ENCODE data around the gene ELK3. TPM values are rescaled to one million over a fixed set of nuclear protein-coding genes. Genes with fewer than 3 reads are reported as not detected.

ELK3 gene
- total and polyA plus RNA-seq, 4 experiments from 2014 or later: 20.8 to 56.5 (median 56.4) TPM

DNA sequence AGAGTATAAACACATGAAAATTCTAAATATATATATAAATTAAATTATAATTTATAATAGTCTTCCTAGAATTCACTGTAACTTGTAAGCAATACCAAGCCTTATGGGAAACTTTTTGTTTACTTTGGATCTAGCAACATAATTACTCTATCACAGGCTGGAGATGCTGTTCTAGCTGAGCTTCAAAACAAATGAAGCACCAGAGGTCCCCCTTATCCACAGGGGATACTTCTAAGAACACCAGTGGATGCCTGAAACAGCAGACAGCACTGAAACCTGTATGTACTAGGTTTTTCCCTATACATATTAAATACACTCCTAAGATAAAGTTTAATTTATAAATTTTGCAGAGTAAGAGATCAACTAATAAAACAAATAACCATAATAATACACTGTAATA lies 109.5 kb downstream of the ELK3 start:
- no peak overlapping the region for H3K27ac Mint-ChIP-seq
- DNase-seq: no peak
- no peaks in the 10 kb centered on the region for H3K27me3 Mint-ChIP-seq
- H3K36me3 ChIP-seq (ENCODE audit: insufficient read depth, low read length): peaks cover 8% of the 10 kb centered on the region
- no peak overlapping the region for H3K27ac ChIP-seq (ENCODE audit: low read depth, low read length)
- H3K4me1 Mint-ChIP-seq: peaks cover 14 to 37% (median 18%) of the 10 kb centered on the region in 4 donors
- CTCF ChIA-PET (ENCODE audit: partially characterized antibody): interaction anchor here (0.6 to 2.2 kb wide), 4 partner anchors 8 to 213 kb away, joined by 3 to 14 read pairs (median 4); partner anchors contain the start of gene CDK17
- no peak overlapping the region for H3K4me3 Mint-ChIP-seq
- POLR2A ChIA-PET (ENCODE audit: partially characterized antibody): interaction anchor here (1.0 kb wide), 1 partner anchor 8 kb away, joined by 5 read pairs; no protein-coding TSS in a partner anchor
- H3K9me3 Mint-ChIP-seq: no peaks in the 10 kb centered on the region
- peaks cover 13% of the 10 kb centered on the region for H3K4me1 ChIP-seq (ENCODE audit: insufficient read depth, low read length)
- H3K9me3 ChIP-seq (ENCODE audit: control insufficient read depth in 1 of 2, low read length in 2 of 2): no peaks in the 10 kb centered on the region
- no peak overlapping the region for H3K4me3 ChIP-seq (ENCODE audit: low read length in 2 of 2)
- H3K36me3 Mint-ChIP-seq: peaks cover 27 to 28% of the 10 kb centered on the region in 2 donors
- intact Hi-C loops (cut with micrococcal nuclease): loop anchor here (10.0 kb wide), 1 partner anchor 211 kb away; no protein-coding TSS in a partner anchor
- no peaks in the 10 kb centered on the region for H3K27me3 ChIP-seq (ENCODE audit: insufficient read depth, low read length)

- H3K36me3 Mint-ChIP-seq: peaks cover 24 to 29% of the 10 kb centered on the region in 2 donors
- no peaks in the 10 kb centered on the region for H3K27me3 Mint-ChIP-seq
- POLR2A ChIA-PET (ENCODE audit: partially characterized antibody): no interaction called here
- Histone ChIP-seq H3K36me3 (ENCODE audit: insufficient read depth, low read length) (peaks cover 4% of the 10 kb centered on the region), H3K27me3 (ENCODE audit: insufficient read depth, low read length) (no peaks in the 10 kb centered on the region), H3K9me3 (ENCODE audit: control insufficient read depth in 1 of 2, low read length in 2 of 2) (no peaks in the 10 kb centered on the region), H3K4me3 (ENCODE audit: low read length in 2 of 2) (no peak overlapping the region), H3K27ac (ENCODE audit: low read depth, low read length) (no peak overlapping the region), H3K4me1 (ENCODE audit: insufficient read depth, low read length) (peaks cover 13% of the 10 kb centered on the region)
- intact Hi-C loops (cut with micrococcal nuclease): loop anchor here (10.0 kb wide), 1 partner anchor 209 kb away; no protein-coding TSS in a partner anchor
- CTCF ChIA-PET (ENCODE audit: partially characterized antibody): no interaction called here
- H3K27ac Mint-ChIP-seq: peak overlapping the region in 2 of 7 donors; percentile 26 to 58
- no peak overlapping the region for H3K4me3 Mint-ChIP-seq
- peaks cover 17 to 42% (median 22%) of the 10 kb centered on the region in 4 donors for H3K4me1 Mint-ChIP-seq
- no peak for DNase-seq
- H3K9me3 Mint-ChIP-seq: no peaks in the 10 kb centered on the region
Observed at GRCh38 chr12:96305665-96306064, 111.5 kb downstream of the ELK3 start.

- CTCF ChIA-PET (ENCODE audit: partially characterized antibody): interaction anchor here (0.6 to 3.4 kb wide), 4 partner anchors 58 to 207 kb away, joined by 3 to 21 read pairs (median 4); partner anchors contain the start of gene CDK17
- intact Hi-C loops (cut with micrococcal nuclease): loop anchor here (10.0 kb wide), 1 partner anchor 206 kb away; no protein-coding TSS in a partner anchor
- DNase-seq: no peak
- Mint-ChIP-seq H3K27me3 (no peaks in the 10 kb centered on the region), H3K4me1 (peaks cover 13 to 35% (median 20%) of the 10 kb centered on the region in 4 donors), H3K9me3 (no peaks in the 10 kb centered on the region), H3K36me3 (peaks cover 24 to 26% of the 10 kb centered on the region in 2 donors), H3K4me3 (no peak overlapping the region), H3K27ac (peak overlapping the region in 5 of 7 donors; percentile 18 to 74 (median 39))
- POLR2A ChIA-PET (ENCODE audit: partially characterized antibody): interaction anchor here (2.3 kb wide), 1 partner anchor 91 kb away, joined by 11 read pairs; the partner anchor contains the start of gene CDK17
- Histone ChIP-seq H3K36me3 (ENCODE audit: insufficient read depth, low read length) (peaks cover 4% of the 10 kb centered on the region), H3K4me1 (ENCODE audit: insufficient read depth, low read length) (peaks cover 15% of the 10 kb centered on the region), H3K9me3 (ENCODE audit: control insufficient read depth in 1 of 2, low read length in 2 of 2) (no peaks in the 10 kb centered on the region), H3K27me3 (ENCODE audit: insufficient read depth, low read length) (no peaks in the 10 kb centered on the region), H3K27ac (ENCODE audit: low read depth, low read length) (no peak overlapping the region), H3K4me3 (ENCODE audit: low read length in 2 of 2) (no peak overlapping the region)
Observed at GRCh38 chr12:96308881-96309280, 114.7 kb downstream of the ELK3 start.

DNA sequence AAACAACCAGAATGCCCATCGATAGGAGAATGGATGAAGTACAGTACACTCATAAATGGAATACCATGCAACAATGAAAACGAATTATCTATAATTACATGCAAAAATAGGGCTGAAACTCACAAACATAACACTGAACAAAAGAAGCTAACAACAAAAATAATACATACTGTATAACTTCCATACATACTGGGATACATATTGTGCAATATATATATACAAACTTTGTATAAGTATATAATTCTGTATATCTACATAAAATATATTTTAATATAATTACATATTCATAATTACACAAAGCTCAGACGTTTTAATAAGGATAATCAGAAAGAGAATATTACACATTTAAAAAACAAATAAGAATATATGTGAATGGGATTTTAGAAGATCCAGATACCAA lies 115.9 kb downstream of the ELK3 start:
- no peaks in the 10 kb centered on the region for H3K9me3 Mint-ChIP-seq
- H3K27me3 Mint-ChIP-seq: no peaks in the 10 kb centered on the region
- H3K4me3 Mint-ChIP-seq: no peak overlapping the region
- H3K27ac Mint-ChIP-seq: no peak overlapping the region
- DNase-seq: no peak
- Histone ChIP-seq H3K27me3 (ENCODE audit: insufficient read depth, low read length) (no peaks in the 10 kb centered on the region), H3K4me3 (ENCODE audit: low read length in 2 of 2) (no peak overlapping the region), H3K27ac (ENCODE audit: low read depth, low read length) (no peak overlapping the region), H3K9me3 (ENCODE audit: control insufficient read depth in 1 of 2, low read length in 2 of 2) (no peaks in the 10 kb centered on the region), H3K36me3 (ENCODE audit: insufficient read depth, low read length) (peaks cover 4% of the 10 kb centered on the region), H3K4me1 (ENCODE audit: insufficient read depth, low read length) (peaks cover 26% of the 10 kb centered on the region)
- intact Hi-C loops (cut with micrococcal nuclease): no loop called here
- peaks cover 17 to 40% (median 23%) of the 10 kb centered on the region in 4 donors for H3K4me1 Mint-ChIP-seq
- POLR2A ChIA-PET (ENCODE audit: partially characterized antibody): interaction anchor here (3.0 kb wide), 1 partner anchor 90 kb away, joined by 17 read pairs; the partner anchor contains the start of gene CDK17
- H3K36me3 Mint-ChIP-seq: peaks cover 22 to 28% of the 10 kb centered on the region in 2 donors
- CTCF ChIA-PET (ENCODE audit: partially characterized antibody): interaction anchor here (1.5 to 2.1 kb wide), 2 partner anchors 68 to 95 kb away, joined by 3 to 4 read pairs; no protein-coding TSS in a partner anchor

GRCh38 chr12:96311191-96311590 lies 117.0 kb downstream of the ELK3 start:
- CTCF ChIA-PET (ENCODE audit: partially characterized antibody): interaction anchor here (0.9 kb wide), 1 partner anchor 8 kb away, joined by 4 read pairs; no protein-coding TSS in a partner anchor
- intact Hi-C loops (cut with micrococcal nuclease): no loop called here
- no peaks in the 10 kb centered on the region for H3K9me3 Mint-ChIP-seq
- peaks cover 15 to 40% (median 28%) of the 10 kb centered on the region in 4 donors for H3K4me1 Mint-ChIP-seq
- Histone ChIP-seq H3K9me3 (ENCODE audit: control insufficient read depth in 1 of 2, low read length in 2 of 2) (no peaks in the 10 kb centered on the region), H3K4me3 (ENCODE audit: low read length in 2 of 2) (no peak overlapping the region), H3K27ac (ENCODE audit: low read depth, low read length) (no peak overlapping the region), H3K27me3 (ENCODE audit: insufficient read depth, low read length) (no peaks in the 10 kb centered on the region), H3K36me3 (ENCODE audit: insufficient read depth, low read length) (peaks cover 4% of the 10 kb centered on the region), H3K4me1 (ENCODE audit: insufficient read depth, low read length) (peaks cover 33% of the 10 kb centered on the region)
- DNase-seq: no peak
- no peaks in the 10 kb centered on the region for H3K27me3 Mint-ChIP-seq
- no peak overlapping the region for H3K27ac Mint-ChIP-seq
- H3K36me3 Mint-ChIP-seq: peaks cover 13 to 29% of the 10 kb centered on the region in 2 donors
- no peak overlapping the region for H3K4me3 Mint-ChIP-seq
- POLR2A ChIA-PET (ENCODE audit: partially characterized antibody): interaction anchor here (3.0 kb wide), 1 partner anchor 89 kb away, joined by 17 read pairs; the partner anchor contains the start of gene CDK17

DNA sequence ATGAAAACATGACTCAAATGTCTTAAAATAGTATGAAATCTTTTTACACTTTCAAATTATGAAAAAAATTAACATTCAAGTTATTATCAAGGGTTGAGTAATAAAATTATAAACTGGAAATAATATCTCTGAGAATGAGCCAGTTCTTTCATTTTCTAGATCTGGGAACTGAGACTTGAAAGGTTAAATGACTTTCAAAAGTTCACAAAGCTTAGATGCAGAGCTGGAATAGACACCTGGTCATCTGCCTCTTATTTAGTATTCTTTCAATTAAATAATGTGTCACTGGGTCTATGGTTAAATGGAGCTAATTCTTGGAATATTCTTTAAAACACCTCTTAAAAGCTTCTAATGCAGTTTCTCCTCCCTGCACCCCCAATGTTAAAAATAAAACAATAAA lies 119.4 kb downstream of the ELK3 start:
- Mint-ChIP-seq H3K9me3 (peaks cover 0 to 4% (median 0%) of the 10 kb centered on the region in 8 donors), H3K27ac (peak overlapping the region in 2 of 7 donors; percentile 9 to 39)
- CTCF ChIA-PET (ENCODE audit: partially characterized antibody): interaction anchor here (1.6 kb wide), 1 partner anchor 203 kb away, joined by 6 read pairs; no protein-coding TSS in a partner anchor

DNA sequence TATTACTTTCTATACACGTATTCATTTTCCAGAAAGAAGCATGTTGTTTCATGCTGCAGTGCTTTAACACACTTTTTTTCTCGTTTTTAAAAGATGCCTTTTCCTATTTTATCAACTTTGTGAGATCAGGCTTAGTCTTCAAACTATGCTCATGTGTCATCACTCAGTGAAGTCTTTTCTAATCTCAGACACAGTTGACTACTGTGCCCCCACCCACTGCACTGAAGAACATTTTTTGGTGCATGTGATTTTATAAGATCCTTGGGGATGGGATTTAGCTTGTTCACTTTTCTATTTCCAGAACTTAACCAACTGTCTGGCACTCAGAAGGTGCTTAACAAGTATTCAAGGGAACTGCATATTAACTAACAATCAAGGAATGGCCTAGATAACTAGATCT lies 120.5 kb downstream of the ELK3 start:
- no peak overlapping the region for H3K27ac ChIP-seq (ENCODE audit: low read depth, low read length)
- Mint-ChIP-seq H3K4me1 (peaks cover 7 to 22% (median 14%) of the 10 kb centered on the region in 4 donors), H3K36me3 (peaks cover 7 to 23% of the 10 kb centered on the region in 2 donors), H3K27ac (peak overlapping the region in 6 of 7 donors; percentile 24 to 85 (median 46)), H3K27me3 (no peaks in the 10 kb centered on the region), H3K4me3 (peak overlapping the region in 3 of 8 donors; percentile 29 to 57 (median 31)), H3K9me3 (peaks cover 0 to 4% (median 0%) of the 10 kb centered on the region in 8 donors)
- H3K4me1 ChIP-seq (ENCODE audit: insufficient read depth, low read length): peaks cover 25% of the 10 kb centered on the region
- intact Hi-C loops (cut with micrococcal nuclease): loop anchor here (2.0 kb wide), 1 partner anchor 20 kb away; no protein-coding TSS in a partner anchor
- H3K27me3 ChIP-seq (ENCODE audit: insufficient read depth, low read length): no peaks in the 10 kb centered on the region
- DNase-seq: no peak
- no peaks in the 10 kb centered on the region for H3K9me3 ChIP-seq (ENCODE audit: control insufficient read depth in 1 of 2, low read length in 2 of 2)
- H3K4me3 ChIP-seq (ENCODE audit: low read length in 2 of 2): no peak overlapping the region
- H3K36me3 ChIP-seq (ENCODE audit: insufficient read depth, low read length): no peaks in the 10 kb centered on the region
- ChIA-PET CTCF (ENCODE audit: partially characterized antibody) (interaction anchor here (1.2 kb wide), 2 partner anchors 85 to 99 kb away, joined by 3 read pairs; partner anchors contain the start of gene CDK17), POLR2A (ENCODE audit: partially characterized antibody) (interaction anchor here (0.6 to 1.4 kb wide), 3 partner anchors 15 to 85 kb away, joined by 3 to 19 read pairs (median 4); partner anchors contain the start of gene CDK17)

More for the DNA sequence above, 119.4 kb downstream of the ELK3 start:
- Mint-ChIP-seq H3K36me3 (peaks cover 13 to 29% of the 10 kb centered on the region in 2 donors), H3K4me3 (no peak overlapping the region), H3K4me1 (peaks cover 12 to 28% (median 18%) of the 10 kb centered on the region in 4 donors), H3K27me3 (no peaks in the 10 kb centered on the region)
- DNase-seq: no peak
- peaks cover 25% of the 10 kb centered on the region for H3K4me1 ChIP-seq (ENCODE audit: insufficient read depth, low read length)
- no peaks in the 10 kb centered on the region for H3K9me3 ChIP-seq (ENCODE audit: control insufficient read depth in 1 of 2, low read length in 2 of 2)
- intact Hi-C loops (cut with micrococcal nuclease): loop anchor here (2.0 kb wide), 1 partner anchor 19 kb away; no protein-coding TSS in a partner anchor
- H3K27me3 ChIP-seq (ENCODE audit: insufficient read depth, low read length): no peaks in the 10 kb centered on the region
- no peak overlapping the region for H3K4me3 ChIP-seq (ENCODE audit: low read length in 2 of 2)
- H3K36me3 ChIP-seq (ENCODE audit: insufficient read depth, low read length): peaks cover 4% of the 10 kb centered on the region
- POLR2A ChIA-PET (ENCODE audit: partially characterized antibody): interaction anchor here (0.8 to 1.1 kb wide), 3 partner anchors 23 to 43 kb away, joined by 3 read pairs; no protein-coding TSS in a partner anchor
- no peak overlapping the region for H3K27ac ChIP-seq (ENCODE audit: low read depth, low read length)
